ENCODE measurements around the gene PPP3CB. TPM values are rescaled to one million over a fixed set of nuclear protein-coding genes. Genes with fewer than 3 reads are reported as not detected.

The PPP3CB gene
- total and polyA plus RNA-seq, 2 experiments from 2014 or later = 17.9 to 38.5 TPM

DNA sequence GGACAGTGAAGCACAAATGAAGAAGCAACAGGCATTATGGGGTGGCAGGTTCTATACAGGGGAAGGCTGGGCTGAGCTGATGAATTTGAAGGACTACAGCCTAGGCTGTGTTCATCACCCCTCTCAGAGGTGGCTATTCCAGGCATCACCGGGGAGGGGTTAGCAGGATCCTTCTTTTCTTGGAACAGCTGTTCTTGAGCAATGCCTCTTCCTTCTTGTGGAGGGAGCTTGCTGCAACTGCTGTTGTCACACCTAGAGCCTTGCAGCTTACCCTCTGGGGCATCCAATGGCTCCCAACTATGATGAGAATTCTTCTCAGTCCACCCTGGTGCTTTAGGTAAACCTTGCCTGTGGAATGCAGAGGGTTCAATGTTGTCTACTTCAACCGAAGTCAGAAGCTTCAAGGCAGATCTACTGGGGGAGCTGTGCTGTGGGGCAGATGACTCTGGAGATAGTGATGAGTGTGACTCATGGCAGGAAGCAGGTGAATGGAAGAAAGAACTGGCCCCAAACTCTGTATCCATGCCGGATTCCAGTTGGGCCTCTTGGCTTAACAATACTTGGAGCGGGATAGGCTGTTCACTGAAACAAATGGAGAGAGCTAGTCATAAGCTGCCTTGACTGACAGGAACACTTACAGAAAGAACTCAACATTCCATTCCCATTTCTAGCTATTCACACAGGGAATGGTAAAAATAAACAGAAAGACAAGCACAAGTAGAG lies 21.5 kb upstream of the PPP3CB start:
- Histone ChIP-seq H3K4me1 (ENCODE audit: insufficient read depth) (no peaks in the 10 kb centered on the region), H3K79me2 (replicated peaks; ENCODE audit: insufficient read depth) (no peaks in the 10 kb centered on the region), H4K20me1 (replicated peaks; ENCODE audit: insufficient read depth) (peaks cover 7% of the 10 kb centered on the region; the same call in 1 of the 2 replicates), H3K9me2 (ENCODE audit: insufficient read depth) (no peaks in the 10 kb centered on the region), H3K4me3 (no peak overlapping the region), H3K27ac (ENCODE audit: low read depth) (no peak overlapping the region), H3K27me3 (ENCODE audit: insufficient read depth) (no peaks in the 10 kb centered on the region), H3F3A (replicated peaks; ENCODE audit: low read depth) (0 out of 2 replicates have a peak, but pooled peaks cover 6% of the 10 kb centered on the region), H2AFZ (no peak overlapping the region), H3K4me2 (no peak overlapping the region), H3K36me3 (ENCODE audit: insufficient read depth) (peaks cover 7% of the 10 kb centered on the region; the same call in 1 of the 2 replicates)
- Mint-ChIP-seq H3K4me1 (no peaks in the 10 kb centered on the region), H3K27ac (no peak overlapping the region), H3K9me3 (no peaks in the 10 kb centered on the region), H3K36me3 (ENCODE audit: low read depth) (peaks cover 30% of the 10 kb centered on the region), H3K27me3 (ENCODE audit: insufficient read depth, low read depth, poor library complexity) (peaks cover 2% of the 10 kb centered on the region), H3K4me3 (no peak overlapping the region)
- no peak for ATAC-seq
- no peak for DNase-seq (ENCODE audit: low spot score)
- TF ChIP-seq, protein P1, sequence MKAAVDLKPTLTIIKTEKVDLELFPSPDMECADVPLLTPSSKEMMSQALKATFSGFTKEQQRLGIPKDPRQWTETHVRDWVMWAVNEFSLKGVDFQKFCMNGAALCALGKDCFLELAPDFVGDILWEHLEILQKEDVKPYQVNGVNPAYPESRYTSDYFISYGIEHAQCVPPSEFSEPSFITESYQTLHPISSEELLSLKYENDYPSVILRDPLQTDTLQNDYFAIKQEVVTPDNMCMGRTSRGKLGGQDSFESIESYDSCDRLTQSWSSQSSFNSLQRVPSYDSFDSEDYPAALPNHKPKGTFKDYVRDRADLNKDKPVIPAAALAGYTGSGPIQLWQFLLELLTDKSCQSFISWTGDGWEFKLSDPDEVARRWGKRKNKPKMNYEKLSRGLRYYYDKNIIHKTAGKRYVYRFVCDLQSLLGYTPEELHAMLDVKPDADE (IDR thresholded peaks at IDR 0.05) = no peak
- TF ChIP-seq ZNF331 (CRISPR knock-in tag; IDR thresholded peaks at IDR 0.05; ENCODE audit: low read depth) (no peak), REST (IDR thresholded peaks at IDR 0.05; ENCODE audit: unreplicated experiment) (no peak), EZH2 (IDR thresholded peaks at IDR 0.05; ENCODE audit: low read depth, unreplicated experiment) (no peak), NANOG (IDR thresholded peaks at IDR 0.05; ENCODE audit: borderline replicate concordance) (no peak), EZH2phosphoT487 (IDR thresholded peaks at IDR 0.05; ENCODE audit: unreplicated experiment) (no peak), JUNB (IDR thresholded peaks at IDR 0.05; ENCODE audit: unreplicated experiment) (no peak), CREB1 (CRISPR knock-in tag; IDR thresholded peaks at IDR 0.05; ENCODE audit: low read depth) (no peak), POLR2AphosphoS5 (IDR thresholded peaks at IDR 0.05; ENCODE audit: low read depth) (no peak), ZNF462 (CRISPR knock-in tag; IDR thresholded peaks at IDR 0.05) (no peak), ZNF114 (CRISPR knock-in tag; IDR thresholded peaks at IDR 0.05) (no peak), STAT1 (IDR thresholded peaks at IDR 0.05; ENCODE audit: unreplicated experiment) (no peak)
- TF ChIP-seq, protein P2, sequence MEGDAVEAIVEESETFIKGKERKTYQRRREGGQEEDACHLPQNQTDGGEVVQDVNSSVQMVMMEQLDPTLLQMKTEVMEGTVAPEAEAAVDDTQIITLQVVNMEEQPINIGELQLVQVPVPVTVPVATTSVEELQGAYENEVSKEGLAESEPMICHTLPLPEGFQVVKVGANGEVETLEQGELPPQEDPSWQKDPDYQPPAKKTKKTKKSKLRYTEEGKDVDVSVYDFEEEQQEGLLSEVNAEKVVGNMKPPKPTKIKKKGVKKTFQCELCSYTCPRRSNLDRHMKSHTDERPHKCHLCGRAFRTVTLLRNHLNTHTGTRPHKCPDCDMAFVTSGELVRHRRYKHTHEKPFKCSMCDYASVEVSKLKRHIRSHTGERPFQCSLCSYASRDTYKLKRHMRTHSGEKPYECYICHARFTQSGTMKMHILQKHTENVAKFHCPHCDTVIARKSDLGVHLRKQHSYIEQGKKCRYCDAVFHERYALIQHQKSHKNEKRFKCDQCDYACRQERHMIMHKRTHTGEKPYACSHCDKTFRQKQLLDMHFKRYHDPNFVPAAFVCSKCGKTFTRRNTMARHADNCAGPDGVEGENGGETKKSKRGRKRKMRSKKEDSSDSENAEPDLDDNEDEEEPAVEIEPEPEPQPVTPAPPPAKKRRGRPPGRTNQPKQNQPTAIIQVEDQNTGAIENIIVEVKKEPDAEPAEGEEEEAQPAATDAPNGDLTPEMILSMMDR (conservative IDR thresholded peaks at IDR 0.05; ENCODE audit: low read depth in 2 of 2) = no peak

Data from GM23338 (cell line).